HL-60/S4 treated with retinoic acid at 250 ng/mL for 4 days and 3 days (cell line): Measurements from ENCODE around the gene DMRTA1.
"Not testable (repeated sequence)": the region's sequence is repeated elsewhere in the genome, so short reads cannot be mapped to it uniquely, and the experiment has no call there.

Experiments
- in situ Hi-C: fragments of 300-500 bp; cut with MboI; formaldehyde crosslinking; loops from 2 replicates; pipeline ENCODE4 v1.7.0; 2022; ENCODE audit warnings: low sequenced_read_pairs

DMRTA1 gene

DNA sequence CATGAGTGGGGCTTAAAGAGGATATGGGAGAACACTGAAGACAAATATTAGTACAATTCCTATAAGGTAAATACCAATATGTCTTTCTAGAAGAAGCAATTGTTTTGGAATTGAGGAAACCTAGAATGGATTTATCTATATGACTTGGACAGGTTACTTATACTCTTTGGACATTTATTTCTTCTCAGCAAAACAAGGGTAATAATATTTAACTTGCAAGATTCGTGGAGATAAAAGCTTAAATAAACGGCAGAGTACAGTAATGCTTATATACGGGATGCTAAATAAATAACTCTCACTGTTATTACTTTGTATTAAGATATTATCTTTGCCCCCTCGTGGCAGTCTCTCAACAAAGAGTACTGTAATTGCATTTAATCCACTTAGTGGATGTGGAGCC lies 8.6 kb downstream of the DMRTA1 start:
- in situ Hi-C loops = loop anchor here (25.0 kb wide), 1 partner anchor 643 kb away; the partner anchor contains the start of gene MTAP

DNA sequence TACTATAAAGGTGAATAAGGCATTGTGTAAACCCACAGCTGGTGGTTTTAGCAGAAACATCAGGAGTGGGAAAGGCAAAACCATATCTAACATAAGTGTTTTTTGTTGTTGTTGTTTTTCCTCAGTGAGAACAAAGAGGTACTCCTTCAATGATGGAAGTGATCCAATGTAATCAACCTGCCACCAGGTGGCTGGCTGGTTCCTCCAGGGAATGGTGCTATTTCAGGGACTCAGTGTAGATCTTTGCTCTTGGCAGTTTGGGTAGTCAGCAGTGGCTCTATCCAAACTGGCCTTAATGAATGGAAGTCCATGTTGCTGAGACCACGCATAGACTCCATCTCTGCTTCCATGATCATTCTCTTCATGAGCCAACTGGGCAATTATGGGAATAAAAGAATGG lies 10.8 kb downstream of the DMRTA1 start:
- in situ Hi-C loops = loop anchor here (25.0 kb wide), 1 partner anchor 645 kb away; the partner anchor contains the start of gene MTAP

DNA sequence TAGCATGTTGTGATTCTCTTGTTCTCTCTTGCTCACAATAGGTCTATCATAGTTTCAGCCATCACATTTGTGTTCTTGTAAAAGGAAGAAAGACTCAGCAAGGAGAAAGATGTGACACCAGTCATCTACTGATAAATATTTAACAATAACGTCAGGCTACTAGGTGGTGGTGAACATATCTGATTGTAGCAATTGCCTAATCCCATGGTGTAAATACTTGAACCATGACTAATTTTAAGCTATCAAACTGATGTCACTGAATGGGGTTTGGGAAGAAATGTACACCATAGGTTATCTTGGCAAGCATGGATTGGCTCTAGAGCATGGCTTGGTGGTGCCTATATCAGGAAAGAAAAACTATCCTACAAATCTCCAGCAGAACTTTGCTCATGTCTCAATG lies 16.6 kb downstream of the DMRTA1 start:
- in situ Hi-C loops = loop anchor here (25.0 kb wide), 1 partner anchor 651 kb away; the partner anchor contains the start of gene MTAP

DNA sequence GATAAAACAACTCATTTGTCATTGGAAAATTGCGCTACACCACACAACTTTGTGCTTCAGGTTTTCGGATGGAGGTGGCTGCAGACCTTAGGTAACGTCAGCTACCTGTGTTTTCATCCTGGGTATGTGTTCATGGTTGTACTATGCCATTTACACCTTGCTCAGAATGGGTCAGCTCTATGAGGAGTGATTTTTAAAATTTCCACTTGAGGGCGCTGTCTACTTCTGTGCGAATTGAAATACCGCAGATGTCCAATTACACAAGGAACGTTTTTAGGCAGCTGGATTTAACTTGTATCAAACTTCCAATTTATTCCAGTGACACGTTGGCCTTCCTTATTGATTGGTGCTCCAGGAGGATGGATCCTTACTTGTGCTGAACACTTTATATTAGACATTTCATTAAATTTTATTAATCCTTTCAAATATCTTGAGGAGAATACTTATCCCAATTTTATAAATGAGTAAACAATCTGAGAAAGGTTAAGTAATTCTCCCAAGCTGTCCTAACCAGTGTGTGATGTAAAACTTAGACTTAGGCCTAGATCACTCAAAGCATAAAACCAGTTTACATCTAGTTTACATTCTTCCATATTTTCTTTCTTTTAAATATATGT lies 23.4 kb downstream of the DMRTA1 start:
- in situ Hi-C loops = loop anchor here (25.0 kb wide), 1 partner anchor 658 kb away; the partner anchor contains the start of gene MTAP

DNA sequence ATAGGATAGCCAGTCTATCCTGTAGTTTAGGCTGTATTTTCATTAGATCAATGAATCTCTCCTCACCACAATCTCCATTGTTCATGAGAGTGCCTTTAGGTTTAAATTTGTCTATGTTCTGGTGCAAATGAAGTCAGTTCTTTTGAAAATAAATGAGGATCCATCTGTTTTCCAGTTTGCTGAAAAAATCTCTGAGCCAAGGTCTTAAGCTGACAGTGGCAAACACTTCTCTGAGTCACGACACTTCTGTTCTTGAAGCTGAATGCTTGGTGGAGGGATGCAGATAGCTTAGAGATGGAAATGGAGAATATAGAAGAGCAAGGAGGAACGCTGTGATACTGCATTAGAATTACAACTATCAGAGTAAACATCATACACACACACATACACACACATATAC lies 34.9 kb downstream of the DMRTA1 start:
- in situ Hi-C loops = no loop called here

DNA sequence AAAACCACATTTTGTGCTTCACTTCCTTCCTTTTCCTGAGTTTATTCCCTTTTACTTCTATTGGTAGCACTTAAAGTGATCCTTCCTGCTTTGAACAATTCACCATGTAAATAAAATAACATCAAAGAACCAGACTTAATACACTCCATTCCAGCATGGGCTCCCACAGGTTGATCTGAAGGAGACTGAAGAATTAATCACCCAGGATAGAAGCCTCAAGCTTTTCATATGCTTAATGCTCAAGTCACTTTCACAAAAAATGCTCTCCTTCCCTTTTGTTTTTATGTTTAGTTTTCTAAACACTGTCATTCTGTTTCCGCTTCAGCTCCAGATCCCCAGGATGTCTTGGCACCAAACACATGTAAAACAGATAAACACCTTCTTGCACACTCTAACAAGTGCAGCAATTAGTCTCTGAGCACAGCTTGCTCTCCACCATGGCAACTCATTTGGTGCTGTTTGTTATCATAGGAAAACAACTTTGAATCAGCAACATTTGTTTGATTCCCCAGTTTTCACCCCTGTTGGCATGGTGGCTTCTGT lies 37.0 kb downstream of the DMRTA1 start:
- in situ Hi-C loops = no loop called here

DNA sequence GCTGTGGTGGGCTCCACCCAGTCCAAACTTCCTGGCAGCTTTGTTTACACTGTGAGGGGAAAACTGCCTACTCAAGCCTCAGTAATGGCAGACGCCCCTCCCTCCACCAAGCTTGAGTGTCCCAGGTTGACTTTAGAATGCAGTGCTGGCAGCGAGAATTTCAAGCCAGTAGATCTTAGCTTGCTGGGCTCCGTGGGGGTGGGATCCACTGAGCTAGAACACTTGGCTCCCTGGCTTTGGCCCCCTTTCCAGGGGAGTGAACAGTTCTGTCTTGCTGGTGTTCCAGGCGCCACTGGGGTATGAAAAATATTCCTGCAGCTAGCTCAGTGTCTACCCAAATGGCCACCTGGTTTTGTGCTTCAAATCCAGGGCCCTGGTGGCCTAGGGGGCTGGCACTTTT lies 49.6 kb downstream of the DMRTA1 start:
- in situ Hi-C loops = not testable (repeated sequence)
